B cell (primary cell): ENCODE results near the gene GYG2. TPM values are rescaled to one million over a fixed set of nuclear protein-coding genes. Genes with fewer than 3 reads are reported as not detected.
A peak's percentile ranks its signal among the peaks of the same experiment; 100 is the strongest.

Experiments used
- ATAC-seq: fragments of 200-7000 bp; cut with Tn5 transposase; one replicate; pipeline ENCODE4 v1.10.0; 2021; ENCODE audit warnings: low read depth, mild to moderate bottlenecking, moderate number of reproducible peaks, moderate library complexity
- CTCF ChIA-PET: fragments of 350-600 bp; sonication (Branson Sonifier 250); formaldehyde crosslinking; loops from one replicate; lab custom pipeline; 2021; ENCODE audit warnings: antibody characterized with exemption, inconsistent platforms; lab: Charles Lee
- POLR2A ChIA-PET: fragments of 350-600 bp; sonication (Branson Sonifier 250); formaldehyde crosslinking; loops from one replicate; lab custom pipeline; 2021; ENCODE audit warnings: antibody characterized with exemption; lab: Charles Lee
- DNase-seq: peaks from one replicate; pipeline ENCODE4 v3.0.0; 2013
- H2AFZ ChIP-seq: 2 replicates; pipeline ENCODE4 v1.6.1; 2012; ENCODE audit warnings: mild to moderate bottlenecking, low read depth, low read length; ENCODE audit not compliant: insufficient read depth, poor library complexity, severe bottlenecking
- H3K27ac ChIP-seq, 2 donors: 1 replicate in 1 of 2; 2 replicates in 1 of 2; pipeline ENCODE4 v1.5.1; 2012 to 2013; ENCODE audit warnings: low read length in 2 of 2, mild to moderate bottlenecking in 2 of 2, moderate library complexity in 1 of 2
- H3K27me3 ChIP-seq, 4 experiments: fragments of 200-600 bp in 1 of 4; sonication (generic) in 1 of 4; replicated peaks in 1 of 4; 1 replicate in 2 of 4; 2 replicates in 2 of 4; pipeline versions ENCODE4 v1.6.1 to v1.7.0; 2013 to 2016; ENCODE audit warnings: low read length in 3 of 4, mild to moderate bottlenecking in 2 of 4, mixed read lengths in 1 of 4, moderate library complexity in 1 of 4; ENCODE audit not compliant: insufficient read depth in 4 of 4, control insufficient read depth in 3 of 4; ENCODE audit errors: control extremely low read depth in 1 of 4
- H3K36me3 ChIP-seq, 2 experiments: replicated peaks in 1 of 2; 1 replicate in 1 of 2; 2 replicates in 1 of 2; pipeline versions ENCODE4 v1.6.1 to v1.7.1; 2013; ENCODE audit warnings: low read length in 1 of 2; ENCODE audit not compliant: insufficient read depth in 2 of 2, control insufficient read depth in 1 of 2; ENCODE audit errors: control extremely low read depth in 1 of 2, extremely low read depth in 1 of 2
- H3K4me1 ChIP-seq, 2 donors: fragments of 200-600 bp in 1 of 2; sonication (generic) in 1 of 2; 1 replicate in 1 of 2; 2 replicates in 1 of 2; pipeline versions ENCODE4 v1.5.1 to v1.6.1; 2013 to 2017; ENCODE audit warnings: low read length in 2 of 2; ENCODE audit not compliant: control insufficient read depth in 2 of 2, insufficient read depth in 2 of 2
- H3K4me2 ChIP-seq: replicated peaks from 2 replicates; pipeline ENCODE3; 2012; ENCODE audit warnings: mild to moderate bottlenecking, low read depth, low read length; ENCODE audit not compliant: poor library complexity, severe bottlenecking
- H3K4me3 ChIP-seq, 5 experiments: fragments of 200-600 bp in 1 of 5; sonication (generic) in 1 of 5; 1 replicate in 3 of 5; 2 replicates in 2 of 5; pipeline versions ENCODE4 v1.5.1 to v1.7.0; 2011 to 2016; ENCODE audit warnings: low read length in 4 of 5, mild to moderate bottlenecking in 4 of 5, low read depth in 2 of 5, control low read depth in 1 of 5, moderate library complexity in 1 of 5; ENCODE audit not compliant: insufficient read depth in 1 of 5; ENCODE audit errors: control extremely low read depth in 1 of 5, extremely low read depth in 1 of 5
- H3K79me2 ChIP-seq: fragments of 200-600 bp; sonication (generic); one replicate; pipeline ENCODE4 v1.6.0; 2016; ENCODE audit warnings: low read length; ENCODE audit not compliant: control insufficient read depth, insufficient read depth
- H3K9ac ChIP-seq: fragments of 200-600 bp; sonication (generic); 2 replicates; pipeline ENCODE4 v1.6.1; 2017; ENCODE audit warnings: mild to moderate bottlenecking, low read length, moderate library complexity
- H3K9me3 ChIP-seq, 3 donors: one replicate each; pipeline versions ENCODE4 v1.6.1 to v1.7.1; 2013; ENCODE audit warnings: low read length in 2 of 3; ENCODE audit not compliant: control insufficient read depth in 2 of 3, insufficient read depth in 1 of 3; ENCODE audit errors: control extremely low read depth in 1 of 3
- H4K20me1 ChIP-seq: 2 replicates; pipeline ENCODE4 v1.6.0; 2012; ENCODE audit warnings: mild to moderate bottlenecking, low read length; ENCODE audit not compliant: insufficient read depth, control insufficient read depth, poor library complexity, severe bottlenecking
- H3K27ac Mint-ChIP-seq: one replicate; pipeline ENCODE4 v1.8.0; 2021; ENCODE audit warnings: mixed read lengths
- H3K27me3 Mint-ChIP-seq: one replicate; pipeline ENCODE4 v1.8.0; 2021; ENCODE audit warnings: mixed read lengths
- H3K4me1 Mint-ChIP-seq: one replicate; pipeline ENCODE4 v1.8.0; 2021; ENCODE audit warnings: mixed read lengths
- H3K4me3 Mint-ChIP-seq: one replicate; pipeline ENCODE4 v1.8.0; 2021; ENCODE audit warnings: mixed read lengths
- H3K9me3 Mint-ChIP-seq: one replicate; pipeline ENCODE4 v1.8.0; 2022; ENCODE audit warnings: mixed read lengths; ENCODE audit not compliant: insufficient read depth
- EZH2 ChIP-seq: IDR thresholded peaks from 2 replicates; pipeline ENCODE4 v1.6.1; 2012; ENCODE audit warnings: borderline replicate concordance, low read depth, mild to moderate bottlenecking, moderate library complexity, low read length; ENCODE audit not compliant: insufficient read depth, poor library complexity, severe bottlenecking
- WGBS: methylation state at CpG from one replicate; pipeline ENCODE4 v1.1.5; 2013; ENCODE audit warnings: missing lambda C conversion rate; ENCODE audit not compliant: insufficient coverage; 5-methylcytosine and 5-hydroxymethylcytosine counted together
- intact Hi-C: fragments of 100-400 bp; cut with micrococcal nuclease; formaldehyde crosslinking; loops from one replicate; pipeline ENCODE4 v1.10.0; 2022
- polyA plus RNA-seq: library from polyadenylated mRNA; depleted of rRNA; stranded (reverse); fragments of >200 nt; gene quantifications from 2 replicates; pipeline ENCODE4 v1.2.3, GENCODE V29; 2012
- total RNA-seq, 2 donors: library from RNA; stranded (reverse); fragments of 120-200 nt in 1 of 2; gene quantifications; 1 replicate in 1 of 2; 2 replicates in 1 of 2; pipeline versions ENCODE4 v1.2.3 to v1.2.4, GENCODE V29; 2013 to 2022
- TF ChIP-seq, protein P1 (sequence below): fragments of 200-600 bp; IDR thresholded peaks from one replicate; pipeline ENCODE4 v1.8.0; 2022; ENCODE audit warnings: antibody characterized with exemption, mild to moderate bottlenecking

The GYG2 gene
- total and polyA plus RNA-seq, 2 donors (not counting 1 experiment from before 2014, with no cell fraction given): not detected

DNA sequence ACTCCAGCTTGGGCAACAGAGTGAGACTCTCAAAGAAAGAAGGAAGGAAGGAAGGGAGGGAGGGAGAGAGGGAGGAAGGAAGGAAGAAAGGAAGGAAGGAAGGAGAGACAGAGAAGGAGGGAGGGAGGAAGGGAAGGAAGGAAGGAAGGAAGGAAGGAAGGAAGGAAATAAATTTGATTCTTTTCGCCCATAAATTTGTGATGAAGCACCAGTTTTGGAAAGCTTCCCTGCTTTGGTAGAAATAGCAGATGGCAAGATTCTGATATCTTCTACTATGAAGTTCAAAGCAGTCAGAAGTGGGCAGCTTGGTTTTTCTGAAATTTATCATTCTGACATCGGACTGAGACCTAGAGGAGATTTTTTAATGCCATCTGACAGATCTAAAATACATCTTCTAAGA lies 11.7 kb upstream of the GYG2 start:
- POLR2A ChIA-PET: no interaction called here
- Mint-ChIP-seq H3K4me1 (no peaks in the 10 kb centered on the region), H3K27me3 (peaks cover 6% of the 10 kb centered on the region), H3K27ac (no peak overlapping the region), H3K4me3 (no peak overlapping the region), H3K9me3 (no peaks in the 10 kb centered on the region)
- Histone ChIP-seq H3K9ac (no peak overlapping the region), H3K36me3 (no peaks in the 10 kb centered on the region), H3K79me2 (no peaks in the 10 kb centered on the region), H3K4me3 (no peak overlapping the region), H2AFZ (no peak overlapping the region), H3K4me1 (peaks cover 3% of the 10 kb centered on the region in 2 donors), H3K9me3 (no peaks in the 10 kb centered on the region), H3K27ac (no peak overlapping the region), H4K20me1 (no peaks in the 10 kb centered on the region), H3K4me2 (no peak overlapping the region), H3K27me3 (peaks cover 0 to 8% (median 0%) of the 10 kb centered on the region in 4 experiments)
- no peak for ATAC-seq
- CTCF ChIA-PET: no interaction called here
- no CpG with 5 or more reads among the region's 2 CpGs for WGBS
- no peak for TF ChIP-seq EZH2
- TF ChIP-seq, protein P1, sequence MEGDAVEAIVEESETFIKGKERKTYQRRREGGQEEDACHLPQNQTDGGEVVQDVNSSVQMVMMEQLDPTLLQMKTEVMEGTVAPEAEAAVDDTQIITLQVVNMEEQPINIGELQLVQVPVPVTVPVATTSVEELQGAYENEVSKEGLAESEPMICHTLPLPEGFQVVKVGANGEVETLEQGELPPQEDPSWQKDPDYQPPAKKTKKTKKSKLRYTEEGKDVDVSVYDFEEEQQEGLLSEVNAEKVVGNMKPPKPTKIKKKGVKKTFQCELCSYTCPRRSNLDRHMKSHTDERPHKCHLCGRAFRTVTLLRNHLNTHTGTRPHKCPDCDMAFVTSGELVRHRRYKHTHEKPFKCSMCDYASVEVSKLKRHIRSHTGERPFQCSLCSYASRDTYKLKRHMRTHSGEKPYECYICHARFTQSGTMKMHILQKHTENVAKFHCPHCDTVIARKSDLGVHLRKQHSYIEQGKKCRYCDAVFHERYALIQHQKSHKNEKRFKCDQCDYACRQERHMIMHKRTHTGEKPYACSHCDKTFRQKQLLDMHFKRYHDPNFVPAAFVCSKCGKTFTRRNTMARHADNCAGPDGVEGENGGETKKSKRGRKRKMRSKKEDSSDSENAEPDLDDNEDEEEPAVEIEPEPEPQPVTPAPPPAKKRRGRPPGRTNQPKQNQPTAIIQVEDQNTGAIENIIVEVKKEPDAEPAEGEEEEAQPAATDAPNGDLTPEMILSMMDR: no peak
- intact Hi-C loops: no loop called here
- no peak for DNase-seq

DNA sequence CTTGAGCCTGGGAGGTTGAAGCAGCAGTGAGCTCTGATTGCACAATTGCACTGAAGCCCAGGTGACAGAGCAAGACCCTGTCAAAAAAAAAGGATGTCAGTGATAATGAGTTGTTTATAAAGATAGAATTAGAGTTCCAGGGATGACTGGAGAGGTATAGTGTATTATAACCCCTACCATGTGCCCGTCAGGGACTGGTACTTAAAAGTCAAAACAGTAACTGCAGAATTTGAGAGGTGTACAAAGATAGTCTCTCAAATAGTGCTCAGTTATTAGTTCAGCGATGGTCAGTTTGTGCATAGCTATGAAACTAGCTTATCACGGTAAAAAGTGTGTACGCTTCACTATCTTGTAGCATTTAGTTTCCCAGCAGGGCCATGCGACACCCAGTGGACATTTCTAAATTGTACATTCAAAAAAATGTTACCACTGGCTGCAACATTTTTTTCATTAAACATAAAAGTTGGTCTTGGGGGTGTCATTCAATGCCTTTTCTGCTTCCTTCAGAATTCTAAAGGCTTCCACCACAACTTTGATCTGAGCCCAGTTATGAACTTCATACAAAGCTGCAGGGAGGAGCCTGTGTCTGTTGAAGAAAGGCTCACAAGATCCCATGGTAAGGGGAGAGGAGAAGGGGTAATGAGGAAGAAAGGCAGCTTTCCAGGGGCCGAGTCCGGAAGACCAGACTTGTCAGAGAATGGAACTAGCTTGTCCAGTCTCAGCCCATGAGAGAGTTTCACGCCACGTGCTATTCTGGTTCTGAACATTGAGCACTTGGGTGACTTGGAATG lies 9.2 kb upstream of the GYG2 start:
- no peaks in the 10 kb centered on the region for H3K79me2 ChIP-seq
- DNase-seq: no peak
- ATAC-seq: no peak
- no peak overlapping the region for H3K27ac ChIP-seq
- H2AFZ ChIP-seq: no peak overlapping the region
- Mint-ChIP-seq H3K4me1 (no peaks in the 10 kb centered on the region), H3K4me3 (no peak overlapping the region), H3K9me3 (no peaks in the 10 kb centered on the region), H3K27ac (no peak overlapping the region), H3K27me3 (peaks cover 6% of the 10 kb centered on the region)
- H3K27me3 ChIP-seq: peaks cover 0 to 4% (median 0%) of the 10 kb centered on the region in 4 experiments
- ChIA-PET POLR2A (no interaction called here), CTCF (no interaction called here)
- TF ChIP-seq, protein P1: peak; percentile 13
- no peak for TF ChIP-seq EZH2
- H3K4me2 ChIP-seq: no peak overlapping the region
- H3K9me3 ChIP-seq: no peaks in the 10 kb centered on the region
- WGBS: 82% methylated on average over 2 of the region's 9 CpGs
- H3K9ac ChIP-seq: no peak overlapping the region
- H3K4me3 ChIP-seq: no peak overlapping the region
- H3K36me3 ChIP-seq: no peaks in the 10 kb centered on the region
- intact Hi-C loops: no loop called here
- H3K4me1 ChIP-seq: no peaks in the 10 kb centered on the region
- no peaks in the 10 kb centered on the region for H4K20me1 ChIP-seq
